Measurements from ENCODE around the gene SPSB1. TPM values are rescaled to one million over a fixed set of nuclear protein-coding genes. Genes with fewer than 3 reads are reported as not detected.
"Not testable (repeated sequence)": the region's sequence is repeated elsewhere in the genome, so short reads cannot be mapped to it uniquely, and the experiment has no call there.

Gene SPSB1
- polyA plus RNA-seq, 4 donors, result 11.6 to 14.5 (median 12.6) TPM

DNA sequence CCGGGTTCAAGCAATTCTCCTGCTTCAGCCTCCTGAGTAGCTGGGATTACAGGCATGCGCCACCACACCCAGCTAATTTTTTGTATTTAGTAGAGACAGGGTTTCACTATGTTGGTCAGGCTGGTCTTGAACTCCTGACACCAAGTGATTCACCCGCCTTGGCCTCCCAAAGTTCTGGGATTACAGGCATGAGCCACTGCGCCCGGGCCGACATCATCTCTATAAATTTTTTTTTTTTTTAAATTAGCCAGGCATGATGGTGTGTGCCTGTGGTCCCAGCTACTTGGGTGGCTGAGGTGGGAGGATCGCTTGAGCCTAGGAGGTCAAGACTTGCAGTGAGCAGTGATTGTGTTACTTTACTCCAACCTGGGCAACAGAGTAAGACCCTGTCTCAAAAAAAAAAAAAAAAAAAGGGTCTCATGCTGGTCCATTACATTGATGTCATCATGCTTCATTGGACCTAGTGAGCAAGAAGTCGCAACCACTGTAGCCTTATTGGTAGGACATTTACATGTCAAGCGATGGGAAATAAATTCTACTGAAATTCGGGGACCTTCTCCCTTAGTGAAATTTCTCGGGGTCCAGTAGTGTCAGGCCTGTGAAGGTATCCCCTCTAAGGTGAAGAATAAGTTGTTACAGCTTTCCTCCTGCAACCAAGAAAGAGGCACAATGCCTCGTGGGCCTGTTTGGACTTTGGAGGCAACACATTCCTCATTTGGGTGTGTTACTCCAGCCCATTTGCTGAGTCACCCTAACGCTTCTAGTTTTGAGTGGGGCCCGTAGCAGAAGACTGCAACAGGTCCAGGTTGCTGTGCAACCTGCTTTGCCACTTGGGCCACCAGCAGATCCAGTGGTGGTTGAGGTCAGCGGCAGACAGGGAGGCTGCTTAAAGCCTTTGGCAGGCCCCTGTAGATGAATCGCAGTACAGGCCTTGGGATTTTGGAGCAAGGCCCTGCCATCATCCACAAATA, 7.2 kb downstream of the SPSB1 start:
- DNase-seq (ENCODE audit: low read depth in 4 of 4, low spot score in 3 of 4), result not testable (repeated sequence)

DNA sequence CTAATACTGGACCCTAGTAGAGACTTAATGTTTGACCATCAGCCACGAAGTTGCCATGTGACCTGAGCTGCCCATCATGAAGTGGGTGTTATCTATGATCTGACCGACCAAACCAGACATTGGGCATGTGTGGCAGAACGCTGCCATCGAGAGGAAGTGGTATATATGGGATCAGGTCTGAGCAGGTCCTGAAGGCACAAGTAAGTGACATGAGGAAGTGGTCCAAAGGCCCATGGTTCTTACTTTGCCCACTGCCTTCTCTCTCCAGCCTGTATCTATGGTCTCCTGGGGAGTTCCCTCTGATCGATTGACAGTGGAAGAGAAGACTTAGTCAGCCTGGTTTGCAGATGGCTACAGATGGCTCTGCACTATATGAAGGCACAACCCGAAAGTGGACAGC, 7.9 kb downstream of the SPSB1 start:
- no peak for DNase-seq (ENCODE audit: low read depth in 4 of 4, low spot score in 3 of 4)

DNA sequence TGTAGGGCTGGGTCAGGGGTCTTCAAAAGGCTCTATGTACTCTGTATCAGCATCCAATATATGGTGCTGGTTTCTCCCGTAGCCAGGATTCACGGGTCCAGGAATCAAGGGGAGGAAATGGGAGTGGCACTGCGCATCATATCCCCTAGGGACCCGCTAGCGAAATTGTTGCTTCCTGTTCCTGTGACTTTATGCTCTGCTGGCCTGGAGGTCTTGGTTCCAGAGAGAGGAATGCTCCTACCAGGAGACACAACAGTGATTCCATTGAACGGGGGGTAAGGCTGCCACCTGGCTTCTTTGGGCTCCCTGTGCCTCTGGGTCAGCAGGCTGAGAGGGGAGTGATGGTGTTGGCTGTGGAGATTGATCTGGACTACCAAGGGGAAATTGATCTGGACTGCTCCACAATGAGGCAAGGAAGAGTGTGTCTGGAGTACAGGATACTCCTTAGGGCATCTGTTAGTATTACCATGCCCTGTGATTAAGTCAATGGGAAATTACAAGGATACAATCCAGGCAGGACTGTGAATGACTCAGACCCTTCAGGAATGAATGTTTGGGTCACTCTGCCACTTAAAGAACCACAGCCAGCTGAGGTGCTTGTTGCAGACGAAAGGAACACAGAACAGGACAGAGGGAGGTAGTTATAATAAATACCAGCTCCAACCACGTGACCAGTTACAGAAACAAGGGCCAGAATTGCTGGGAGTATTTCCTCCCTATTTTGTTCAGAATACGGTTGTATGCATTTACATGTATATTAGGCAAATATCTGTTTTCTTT, 10.2 kb downstream of the SPSB1 start:
- no peak for DNase-seq (ENCODE audit: low read depth in 4 of 4, low spot score in 3 of 4)

DNA sequence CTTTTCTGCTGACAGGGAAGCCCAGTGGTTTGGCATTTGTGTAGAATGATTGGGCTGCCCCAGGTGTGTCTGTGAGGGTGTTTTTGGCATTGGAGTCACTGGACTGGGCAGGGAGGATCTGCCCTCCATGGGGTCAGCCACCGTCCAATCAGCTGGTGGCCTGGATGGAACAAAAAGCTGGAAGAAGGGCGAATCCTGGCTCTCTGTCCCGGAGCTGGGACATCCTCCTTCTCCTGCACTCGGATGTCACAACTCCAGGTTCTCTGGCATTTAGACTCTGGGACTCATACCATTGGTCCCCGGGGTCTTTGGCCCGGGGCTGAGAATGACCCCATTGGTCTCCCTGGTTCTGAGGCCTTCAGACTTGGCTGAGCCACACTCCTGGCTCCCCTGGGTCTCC, 11.2 kb downstream of the SPSB1 start:
- no peak for DNase-seq (ENCODE audit: low read depth in 4 of 4, low spot score in 3 of 4)

DNA sequence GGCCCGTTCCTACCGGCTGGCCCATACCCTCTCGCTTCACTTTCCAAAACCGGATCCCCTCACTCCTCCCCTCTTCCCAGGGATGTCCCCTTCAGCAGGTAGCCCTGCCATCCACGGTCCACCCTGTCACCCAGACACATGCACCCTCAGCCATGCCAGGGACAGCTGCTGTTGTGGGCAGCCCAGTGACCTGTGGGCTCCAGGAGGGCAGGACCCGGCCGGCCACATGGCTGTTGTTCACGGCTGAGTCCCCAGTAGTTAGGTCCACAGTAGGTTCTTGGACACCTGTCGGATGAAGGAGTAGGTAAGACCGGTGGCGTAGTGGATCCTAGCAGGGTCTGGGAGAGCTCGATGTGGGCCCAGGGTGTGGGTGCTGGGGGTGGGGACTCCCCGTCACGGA, 12.5 kb downstream of the SPSB1 start:
- no peak for DNase-seq (ENCODE audit: low read depth in 4 of 4, low spot score in 3 of 4)

DNA sequence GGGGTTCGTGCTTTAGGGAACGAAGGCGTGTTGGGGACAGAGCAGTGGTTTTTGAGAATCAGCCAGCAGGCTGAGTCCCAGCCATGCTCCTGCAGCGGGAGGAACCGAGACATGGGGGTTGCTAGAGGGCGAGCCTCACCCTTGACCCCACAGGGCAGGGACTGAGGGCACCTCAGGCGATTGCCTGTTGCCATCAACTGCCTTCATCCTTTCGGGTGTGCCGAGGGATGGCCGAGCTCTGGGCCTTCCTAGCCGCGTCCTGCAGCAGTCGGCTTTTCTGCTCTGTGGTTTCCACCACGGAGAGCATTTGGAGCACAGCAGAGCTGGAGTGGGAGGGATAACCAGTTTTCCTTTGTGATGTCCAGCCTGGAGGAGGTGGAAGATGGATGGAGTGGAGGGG, 13.3 kb downstream of the SPSB1 start:
- DNase-seq (ENCODE audit: low read depth in 4 of 4, low spot score in 3 of 4), result no peak

DNA sequence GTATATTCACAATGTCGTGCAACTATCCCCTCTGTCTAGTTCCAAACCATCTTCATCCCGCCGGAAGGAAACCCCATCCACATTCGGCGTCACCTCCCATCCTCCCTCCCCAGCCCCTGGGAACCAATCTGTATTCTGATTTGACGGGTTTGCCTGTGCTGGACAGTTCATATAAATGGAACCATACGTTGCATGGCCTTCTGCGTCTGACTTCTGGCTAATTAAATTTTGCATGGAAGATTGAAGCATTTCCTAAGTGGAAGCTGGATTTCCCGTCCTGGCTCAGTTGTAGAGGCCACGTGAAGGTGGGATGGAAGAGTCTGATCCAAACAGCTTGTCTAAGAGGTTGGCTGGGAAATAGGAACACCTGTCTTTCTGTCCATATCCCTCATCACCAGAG, 14.6 kb downstream of the SPSB1 start:
- no peak for DNase-seq (ENCODE audit: low read depth in 4 of 4, low spot score in 3 of 4)

DNA sequence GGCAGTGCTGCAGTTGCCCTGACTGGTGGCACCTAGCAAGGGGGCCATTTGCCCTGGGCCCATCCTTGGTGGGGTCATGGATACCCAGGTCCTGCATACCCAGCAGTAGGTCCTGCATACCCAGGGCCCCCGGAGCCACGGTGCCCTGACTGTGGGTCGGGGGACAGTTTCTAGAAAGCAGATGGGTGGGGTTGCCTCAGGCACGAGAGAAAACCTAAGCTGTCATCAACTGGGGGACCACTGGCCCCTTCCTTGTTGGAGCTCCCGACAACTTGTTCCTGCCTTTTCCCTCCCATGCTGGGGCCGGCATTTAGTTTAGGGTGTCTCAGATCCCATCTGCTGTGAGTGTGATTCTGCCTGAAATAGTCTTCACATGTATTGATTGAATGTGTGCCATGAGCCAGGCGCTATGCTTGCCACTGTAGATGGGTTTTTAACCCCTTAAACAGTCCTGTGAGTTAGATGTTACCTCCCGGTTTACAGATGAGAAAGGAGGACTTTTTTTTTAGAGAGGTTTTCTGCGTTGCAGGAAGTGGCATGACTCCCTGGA, 15.6 kb downstream of the SPSB1 start:
- DNase-seq (ENCODE audit: low read depth in 4 of 4, low spot score in 3 of 4), result no peak

DNA sequence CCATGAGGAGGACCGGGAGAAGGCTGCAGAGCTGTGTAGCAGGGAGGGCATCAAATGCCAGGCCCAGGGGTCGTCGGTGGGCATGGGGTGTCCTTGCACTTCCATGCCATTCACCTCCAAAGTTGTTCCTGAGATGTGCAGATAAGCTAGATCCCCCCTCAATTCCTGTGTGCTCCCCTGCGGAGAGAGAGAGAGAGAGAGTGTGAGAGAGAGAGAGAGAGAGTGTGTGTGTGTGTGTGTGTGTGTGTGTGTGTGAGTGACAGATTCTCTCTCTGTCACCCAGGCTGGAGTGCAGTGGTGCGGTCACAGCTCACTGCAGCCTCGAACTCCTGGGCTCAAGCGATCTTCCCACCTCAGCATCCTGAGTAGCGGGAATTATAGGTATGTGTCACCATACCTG, 16.4 kb downstream of the SPSB1 start:
- DNase-seq (ENCODE audit: low read depth in 4 of 4, low spot score in 3 of 4), result no peak

DNA sequence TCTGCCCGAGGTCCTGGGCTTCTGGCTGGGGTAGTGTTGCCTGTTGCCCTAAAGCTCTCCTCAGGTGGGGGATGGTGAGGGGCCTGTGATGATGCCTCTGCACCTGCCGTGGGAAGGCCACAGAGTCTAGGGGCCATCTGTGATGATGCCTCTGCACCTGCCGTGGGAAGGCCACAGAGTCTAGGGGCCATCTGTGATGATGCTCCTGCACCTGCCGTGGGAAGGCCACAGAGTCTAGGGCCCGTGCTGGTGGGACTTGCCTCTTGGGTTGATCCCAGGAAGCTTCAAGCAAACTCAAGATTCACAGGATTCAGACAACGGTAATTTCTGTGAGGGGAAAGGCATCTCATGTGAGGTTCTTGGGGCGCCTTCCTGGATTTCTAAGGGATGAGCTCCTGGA, 17.3 kb downstream of the SPSB1 start:
- DNase-seq (ENCODE audit: low read depth in 4 of 4, low spot score in 3 of 4), result no peak

DNA sequence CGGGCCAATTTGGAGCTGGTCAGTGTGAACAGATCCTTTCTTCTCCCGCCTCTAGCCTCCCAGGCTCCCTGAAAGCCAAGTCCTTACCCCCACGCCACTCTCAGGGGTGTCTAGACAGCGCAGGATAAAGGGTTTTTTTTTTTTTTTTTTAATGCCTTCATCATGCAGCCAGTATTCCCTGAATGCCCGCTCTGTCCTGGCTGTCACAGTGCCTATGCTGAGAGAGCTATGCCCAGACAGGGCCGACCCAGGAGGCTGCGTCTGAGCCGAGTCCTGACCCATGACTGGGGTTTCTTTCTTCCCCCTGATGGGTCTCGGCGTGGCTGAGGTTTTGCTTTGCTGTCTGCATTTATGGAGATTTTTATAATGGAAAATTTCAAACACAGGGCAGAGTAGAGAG, 18.3 kb downstream of the SPSB1 start:
- no peak for DNase-seq (ENCODE audit: low read depth in 4 of 4, low spot score in 3 of 4)

DNA sequence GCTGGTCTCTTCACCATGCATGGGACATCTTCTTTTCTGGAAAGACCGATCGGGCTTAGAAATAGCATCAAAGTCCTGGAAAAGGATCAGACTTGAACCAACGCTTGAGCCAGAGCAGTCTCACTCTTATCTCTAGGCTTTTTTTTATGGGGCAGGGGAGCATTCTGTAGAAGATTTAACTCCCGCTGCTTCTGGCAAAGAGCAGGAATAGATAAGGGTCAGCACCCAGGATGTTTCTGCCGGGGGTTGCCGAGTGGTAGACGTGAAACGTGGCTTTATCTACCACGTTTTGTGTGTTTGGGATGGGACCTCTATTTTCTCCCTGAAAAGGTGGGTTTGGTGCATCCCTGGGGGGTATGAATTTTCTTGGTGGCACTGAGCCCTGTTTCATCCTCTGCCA, 18.8 kb downstream of the SPSB1 start:
- DNase-seq (ENCODE audit: low read depth in 4 of 4, low spot score in 3 of 4), result no peak

DNA sequence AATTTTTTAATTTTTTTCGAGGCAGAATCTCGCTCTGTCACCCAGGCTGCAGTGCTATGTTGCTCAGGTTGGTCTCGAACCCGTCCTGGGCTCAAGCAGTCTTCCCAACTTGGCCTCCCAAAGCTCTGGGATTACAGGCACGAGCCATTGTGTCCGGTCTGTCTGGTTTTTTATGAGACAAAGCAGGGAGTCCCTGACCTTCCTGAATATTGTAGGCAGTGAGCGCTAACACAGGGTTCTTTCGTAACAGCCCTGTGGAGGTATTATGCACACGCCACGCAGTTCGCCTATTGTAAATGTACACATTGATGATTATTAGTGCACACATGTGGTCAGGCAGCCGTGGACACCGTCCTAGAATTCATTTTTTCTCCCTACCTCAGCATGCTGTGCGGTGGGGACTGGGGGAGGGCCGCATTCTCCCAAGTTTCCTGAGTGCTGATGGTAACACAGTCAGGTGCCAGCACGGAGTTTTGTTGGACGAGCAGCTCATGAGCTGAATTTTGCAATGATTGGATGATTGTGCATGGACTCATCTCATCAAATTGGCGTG, 19.6 kb downstream of the SPSB1 start:
- DNase-seq (ENCODE audit: low read depth in 4 of 4, low spot score in 3 of 4), result no peak

DNA sequence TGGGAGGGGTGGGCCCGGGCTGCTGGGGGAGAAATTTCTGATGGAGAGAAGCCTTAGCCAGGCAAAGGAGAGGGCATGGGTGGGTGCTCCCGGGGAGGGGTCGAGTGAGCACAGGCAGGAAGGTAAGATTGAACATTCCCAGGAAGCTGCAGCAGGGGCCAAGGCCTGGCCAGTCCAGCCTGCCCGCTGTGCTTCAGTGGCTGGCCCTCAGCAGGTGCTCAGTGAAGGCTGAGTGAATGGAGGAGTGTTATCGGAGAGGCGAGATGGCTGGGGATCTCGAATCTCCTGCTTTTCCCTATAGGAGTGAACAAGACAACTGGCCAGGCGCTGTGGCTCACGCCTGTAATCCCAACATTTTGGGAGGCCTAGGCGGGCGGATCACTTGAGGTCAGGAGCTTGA, 20.9 kb downstream of the SPSB1 start:
- no peak for DNase-seq (ENCODE audit: low read depth in 4 of 4, low spot score in 3 of 4)

DNA sequence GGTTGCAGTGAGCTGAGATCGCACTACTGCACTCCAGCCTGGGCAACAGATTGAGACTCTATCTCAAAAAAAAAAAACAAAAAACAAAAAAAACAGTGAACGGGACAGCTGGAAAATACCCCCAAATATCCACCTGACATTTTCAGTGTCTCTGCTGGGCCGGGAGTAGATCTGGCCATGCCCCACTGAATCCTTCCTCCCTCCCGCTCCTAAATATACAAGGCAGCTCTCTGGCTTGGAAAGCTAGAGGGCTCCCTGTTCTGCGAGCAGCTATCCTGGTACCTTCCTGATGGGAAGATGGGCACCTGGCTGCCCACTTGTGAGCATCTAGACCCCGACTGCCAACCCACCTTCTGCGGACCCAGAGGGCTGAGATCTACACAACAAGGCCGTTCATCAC, 21.4 kb downstream of the SPSB1 start:
- no peak for DNase-seq (ENCODE audit: low read depth in 4 of 4, low spot score in 3 of 4)

DNA sequence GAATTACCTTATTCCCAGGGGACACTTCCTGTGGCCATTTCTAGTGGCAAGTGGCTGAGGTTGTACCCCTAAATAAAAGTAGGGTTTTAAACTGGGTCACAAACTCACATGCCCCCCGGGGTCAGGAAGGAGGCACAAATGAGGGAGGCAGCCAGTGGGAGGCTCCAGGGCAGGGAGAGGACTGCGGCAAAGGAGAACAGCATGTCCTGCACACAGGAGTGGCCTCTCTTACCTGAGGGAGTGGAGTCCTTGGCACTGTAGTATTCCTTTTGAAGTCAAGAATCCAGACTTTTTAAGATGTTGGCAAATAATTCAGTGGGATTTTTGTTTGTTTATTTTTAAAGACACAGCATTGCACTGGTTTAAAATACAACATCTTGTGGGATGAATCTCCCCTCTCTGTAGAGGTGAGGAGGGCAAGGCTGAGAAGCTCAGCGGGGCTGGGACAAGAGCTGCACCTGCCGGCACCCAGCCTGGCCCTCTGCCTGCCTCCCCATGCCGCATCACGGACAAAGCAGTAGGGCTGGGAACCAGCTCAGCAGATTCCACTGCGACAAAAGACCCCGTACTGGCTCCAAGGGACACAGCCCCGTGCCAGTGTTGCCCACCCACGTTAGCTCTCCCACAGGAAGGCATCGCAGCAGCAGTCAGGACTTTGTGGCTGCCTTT, 22.2 kb downstream of the SPSB1 start:
- no peak for DNase-seq (ENCODE audit: low read depth in 4 of 4, low spot score in 3 of 4)

DNA sequence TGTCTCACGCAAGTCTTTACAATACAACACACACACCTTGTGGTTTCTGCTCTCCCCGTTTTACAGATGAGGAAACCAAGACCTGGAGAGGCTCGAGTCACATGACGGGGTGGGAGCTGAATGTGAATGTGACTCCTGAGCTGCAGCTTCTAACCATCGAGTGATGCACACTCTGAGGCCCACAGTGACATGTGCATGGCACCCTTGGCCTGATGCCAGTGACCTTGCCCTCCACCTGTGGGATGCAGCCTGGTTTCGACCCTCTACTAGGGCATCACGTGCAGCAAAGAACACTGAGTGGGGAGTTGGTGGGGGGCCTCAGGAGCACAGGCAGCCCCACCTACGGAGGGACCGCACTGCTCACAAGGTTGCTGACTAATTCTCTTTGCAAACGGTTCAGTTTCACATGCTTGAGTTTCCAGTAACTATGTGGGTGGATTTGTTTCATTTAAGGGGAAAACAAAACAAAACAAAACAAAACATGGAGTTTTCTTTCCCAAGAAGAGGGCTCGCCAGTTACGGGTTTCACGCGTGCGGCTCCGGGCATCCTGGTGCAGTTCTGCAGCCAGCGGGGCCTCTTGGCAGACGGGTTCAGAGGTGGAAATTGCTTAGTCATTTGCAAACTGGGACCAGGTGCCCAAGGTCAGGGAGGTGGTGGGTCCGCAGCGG, 22.9 kb downstream of the SPSB1 start:
- no peak for DNase-seq (ENCODE audit: low read depth in 4 of 4, low spot score in 3 of 4)

DNA sequence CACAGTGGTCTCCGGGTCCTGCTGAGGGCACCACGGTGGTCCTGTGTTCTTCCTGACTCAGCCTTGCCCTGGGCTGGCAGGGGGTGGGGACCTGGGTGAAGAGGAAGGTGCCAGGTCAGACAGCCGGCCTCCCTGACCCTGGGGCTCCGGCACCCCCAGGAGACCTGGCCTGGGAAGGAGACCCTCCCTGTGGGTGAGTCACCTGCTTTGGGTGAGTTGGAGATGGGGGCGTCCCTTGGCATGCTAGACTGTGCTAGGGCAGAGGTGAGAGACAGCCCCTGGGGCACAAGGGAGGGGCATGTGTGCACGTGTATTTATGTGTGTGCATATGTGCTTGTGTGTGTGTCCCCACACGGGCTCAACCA, 23.4 kb downstream of the SPSB1 start:
- DNase-seq (ENCODE audit: low read depth in 4 of 4, low spot score in 3 of 4), result no peak

DNA sequence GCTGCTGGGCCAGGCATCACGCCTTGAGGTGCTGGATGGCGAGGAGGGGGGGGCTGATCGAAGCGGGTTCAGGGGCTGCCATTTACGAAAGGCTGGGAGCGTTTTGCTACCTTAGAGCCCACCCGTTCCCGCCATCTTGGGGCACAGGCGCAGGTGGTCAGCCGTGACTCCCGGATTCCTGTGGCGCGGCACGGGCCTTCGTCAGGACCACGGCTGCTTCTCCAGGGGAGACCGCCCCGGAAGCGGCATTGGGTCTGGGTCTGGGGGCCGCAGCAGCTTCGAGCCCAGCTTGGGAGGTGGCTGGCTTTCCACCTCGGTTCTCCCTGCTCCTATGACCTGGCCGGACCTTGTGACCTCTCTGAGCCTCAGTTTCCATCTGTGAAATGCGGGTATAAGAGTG, 23.8 kb downstream of the SPSB1 start:
- no peak for DNase-seq (ENCODE audit: low read depth in 4 of 4, low spot score in 3 of 4)

DNA sequence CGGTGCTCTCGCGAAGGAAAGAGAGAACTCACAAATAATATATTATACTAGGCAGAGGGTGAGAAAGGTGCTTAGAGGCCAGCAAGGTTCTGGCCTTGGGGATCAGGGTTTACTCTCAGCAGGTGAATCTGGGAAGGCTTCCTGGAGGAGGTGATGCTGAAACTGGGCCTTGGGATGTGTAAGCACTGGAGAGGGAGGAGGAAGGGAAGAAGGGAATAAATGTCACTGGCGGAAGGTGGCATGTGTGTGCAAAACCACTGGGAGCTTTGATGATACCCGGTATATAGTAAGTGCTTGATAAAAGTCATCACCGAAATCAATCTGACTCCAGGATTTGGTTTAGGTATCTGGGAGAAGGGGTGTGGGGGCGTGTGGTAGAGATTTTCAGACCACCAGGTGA, 24.4 kb downstream of the SPSB1 start:
- DNase-seq (ENCODE audit: low read depth in 4 of 4, low spot score in 3 of 4), result no peak
